CD4-positive, alpha-beta memory T cell (primary cell): ENCODE data around the gene HOXB6. TPM values are rescaled to one million over a fixed set of nuclear protein-coding genes. Genes with fewer than 3 reads are reported as not detected.

Experiments used
- CTCF ChIA-PET: fragments of 350-600 bp; sonication (Branson Sonifier 250); formaldehyde crosslinking; loops from one replicate; lab custom pipeline; 2021; ENCODE audit warnings: inconsistent platforms; ENCODE audit not compliant: partially characterized antibody; lab: Charles Lee
- POLR2A ChIA-PET: fragments of 350-600 bp; sonication (Branson Sonifier 250); formaldehyde crosslinking; loops from one replicate; lab custom pipeline; 2021; ENCODE audit not compliant: partially characterized antibody; lab: Charles Lee
- DNase-seq, 5 donors: peaks; one replicate each; pipeline versions ENCODE4 v3.0.0 to v3.0.0-alpha.2; 2020 to 2022; ENCODE audit warnings: mixed read lengths in 1 of 5
- H3K27ac ChIP-seq: one replicate; pipeline ENCODE4 v1.7.0; 2013; ENCODE audit warnings: low read depth, low read length
- H3K27me3 ChIP-seq: 2 replicates; pipeline ENCODE4 v1.7.0; 2013; ENCODE audit warnings: mild to moderate bottlenecking, low read length, moderate library complexity; ENCODE audit not compliant: insufficient read depth
- H3K36me3 ChIP-seq: 2 replicates; pipeline ENCODE4 v1.7.0; 2013; ENCODE audit warnings: mild to moderate bottlenecking, low read length, moderate library complexity; ENCODE audit not compliant: insufficient read depth
- H3K4me1 ChIP-seq: 2 replicates; pipeline ENCODE4 v1.7.0; 2013; ENCODE audit warnings: mild to moderate bottlenecking, low read length, moderate library complexity; ENCODE audit not compliant: insufficient read depth
- H3K4me3 ChIP-seq, 2 donors: one replicate each; pipeline ENCODE4 v1.7.0; 2013; ENCODE audit warnings: low read length in 2 of 2, mild to moderate bottlenecking in 1 of 2
- H3K9me3 ChIP-seq, 2 donors: one replicate each; pipeline ENCODE4 v1.7.0; 2013; ENCODE audit warnings: low read length in 2 of 2, control low read depth in 1 of 2; ENCODE audit not compliant: control insufficient read depth in 1 of 2
- H3K27ac Mint-ChIP-seq, 7 donors: one replicate each; pipeline ENCODE4 v1.8.0; 2020 to 2021; ENCODE audit warnings: mixed read lengths in 7 of 7, mild to moderate bottlenecking in 6 of 7, inconsistent platforms in 3 of 7, moderate library complexity in 3 of 7
- H3K27me3 Mint-ChIP-seq, 2 donors: one replicate each; pipeline ENCODE4 v1.8.0; 2020 to 2021; ENCODE audit warnings: mixed read lengths in 2 of 2
- H3K36me3 Mint-ChIP-seq, 2 donors: one replicate each; pipeline ENCODE4 v1.8.0; 2020 to 2021; ENCODE audit warnings: mixed read lengths in 2 of 2, inconsistent platforms in 1 of 2, mild to moderate bottlenecking in 1 of 2
- H3K4me1 Mint-ChIP-seq, 4 donors: one replicate each; pipeline ENCODE4 v1.8.0; 2020 to 2021; ENCODE audit warnings: mixed read lengths in 4 of 4, mild to moderate bottlenecking in 1 of 4
- H3K4me3 Mint-ChIP-seq, 8 donors: one replicate each; pipeline ENCODE4 v1.8.0; 2020 to 2021; ENCODE audit warnings: mixed read lengths in 8 of 8, mild to moderate bottlenecking in 7 of 8, moderate library complexity in 6 of 8, inconsistent platforms in 3 of 8
- H3K9me3 Mint-ChIP-seq, 8 donors: one replicate each; pipeline ENCODE4 v1.8.0; 2020 to 2021; ENCODE audit warnings: mixed read lengths in 8 of 8, mild to moderate bottlenecking in 5 of 8, inconsistent platforms in 3 of 8, moderate library complexity in 1 of 8
- intact Hi-C: fragments of 100-400 bp; cut with micrococcal nuclease; formaldehyde crosslinking; loops from one replicate; pipeline ENCODE4 v1.15.1; 2023
- polyA plus RNA-seq, 2 donors: library from polyadenylated mRNA; unstranded; fragments of 300-500 nt; fragmentation: Illumina TruSeq; gene quantifications; one replicate each; pipeline ENCODE4 v1.2.3, GENCODE V29; 2021
- total RNA-seq, 2 experiments: library from RNA; stranded (reverse); gene quantifications; one replicate each; pipeline ENCODE4 v1.2.3, GENCODE V29; 2021

The HOXB6 gene
- total and polyA plus RNA-seq, 4 experiments from 2014 or later: 0.38 TPM; not detected in 3

- Histone ChIP-seq H3K27me3 (peaks cover 86% of the 10 kb centered on the region), H3K36me3 (no peaks in the 10 kb centered on the region), H3K4me1 (peaks cover 54% of the 10 kb centered on the region), H3K4me3 (no peak overlapping the region), H3K9me3 (no peaks in the 10 kb centered on the region), H3K27ac (no peak overlapping the region)
- CTCF ChIA-PET: interaction anchor here (1.1 to 3.9 kb wide), 6 partner anchors 7 to 588 kb away, joined by 3 to 16 read pairs (median 4); partner anchors contain the start of gene HOXB5
- DNase-seq: no peak
- Mint-ChIP-seq H3K27ac (peak overlapping the region in 3 of 7 donors; percentile 31 to 57 (median 43)), H3K4me3 (peak overlapping the region in 2 of 8 donors; percentile 43 to 49), H3K4me1 (peaks cover 31 to 72% (median 44%) of the 10 kb centered on the region in 4 donors), H3K36me3 (no peaks in the 10 kb centered on the region), H3K27me3 (peaks cover 61 to 78% of the 10 kb centered on the region in 2 donors), H3K9me3 (peaks cover 0 to 6% (median 0%) of the 10 kb centered on the region in 8 donors)
- intact Hi-C loops: no loop called here
- POLR2A ChIA-PET: no interaction called here
These were observed 11.4 kb upstream of the HOXB6 start for GRCh38 chr17:48615963-48616716.

- no peak within 1 kb of the TSS for H3K27ac ChIP-seq
- Mint-ChIP-seq H3K4me1 (peaks cover 34 to 78% (median 49%) of the 10 kb centered on the region in 4 donors), H3K27ac (peak within 1 kb of the TSS in 4 of 7 donors; percentile 43 to 82 (median 52)), H3K27me3 (peaks cover 55 to 74% of the 10 kb centered on the region in 2 donors), H3K9me3 (peaks cover 0 to 6% (median 0%) of the 10 kb centered on the region in 8 donors), H3K4me3 (peak within 1 kb of the TSS in 7 of 8 donors; percentile 46 to 80 (median 63)), H3K36me3 (peaks cover 0 to 6% of the 10 kb centered on the region in 2 donors)
- no peak for DNase-seq
- no peaks in the 10 kb centered on the region for H3K36me3 ChIP-seq
- ChIA-PET CTCF (interaction anchor here (0.9 to 3.9 kb wide), 8 partner anchors 8 to 587 kb away, joined by 3 to 16 read pairs (median 4); partner anchors contain the start of genes HOXB5 and HOXB9), POLR2A (interaction anchor here (1.3 kb wide), 2 partner anchors 8 to 10 kb away, joined by 5 to 6 read pairs; no protein-coding TSS in a partner anchor)
- peak within 1 kb of the TSS in 1 of 2 donors; percentile 20 for H3K4me3 ChIP-seq
- intact Hi-C loops: no loop called here
- peaks cover 61% of the 10 kb centered on the region for H3K4me1 ChIP-seq
- H3K9me3 ChIP-seq: no peaks in the 10 kb centered on the region
- peaks cover 80% of the 10 kb centered on the region for H3K27me3 ChIP-seq
These were observed 10.5 kb upstream of the HOXB6 start, which contains the start of gene HOXB8 for GRCh38 chr17:48615047-48615962. TSS of gene HOXB8 (minus strand) at chr17:48615292. CDS start at chr17:48614704, 588 bp downstream.

GRCh38 chr17:48613862-48614694 is 9.3 kb upstream of the HOXB6 start:
- Histone ChIP-seq H3K4me1 (peaks cover 67% of the 10 kb centered on the region), H3K4me3 (peak overlapping the region in 1 of 2 donors; percentile 20), H3K27ac (no peak overlapping the region), H3K9me3 (no peaks in the 10 kb centered on the region), H3K27me3 (peaks cover 77% of the 10 kb centered on the region), H3K36me3 (no peaks in the 10 kb centered on the region)
- DNase-seq: peak in 2 of 5 donors; percentile 40 to 42
- Mint-ChIP-seq H3K27ac (peak overlapping the region in 3 of 7 donors; percentile 41 to 82 (median 43)), H3K4me1 (peaks cover 33 to 77% (median 48%) of the 10 kb centered on the region in 4 donors), H3K36me3 (peaks cover 0 to 6% of the 10 kb centered on the region in 2 donors), H3K4me3 (peak overlapping the region; percentile 41 to 92 (median 76)), H3K9me3 (peaks cover 0 to 6% (median 0%) of the 10 kb centered on the region in 8 donors), H3K27me3 (peaks cover 50 to 71% of the 10 kb centered on the region in 2 donors)
- POLR2A ChIA-PET: interaction anchor here (0.7 to 1.3 kb wide), 7 partner anchors 9 to 593 kb away, joined by 3 to 6 read pairs (median 4); partner anchors contain the start of gene HOXB9
- CTCF ChIA-PET: interaction anchor here (0.5 to 3.9 kb wide), 7 partner anchors 9 to 586 kb away, joined by 3 to 16 read pairs (median 5); partner anchors contain the start of genes HOXB5 and HOXB9
- intact Hi-C loops: no loop called here

- H3K9me3 ChIP-seq: no peaks in the 10 kb centered on the region
- Mint-ChIP-seq H3K36me3 (peaks cover 0 to 6% of the 10 kb centered on the region in 2 donors), H3K27me3 (peaks cover 42 to 69% of the 10 kb centered on the region in 2 donors), H3K27ac (peak overlapping the region in 3 of 7 donors; percentile 6 to 85 (median 43)), H3K4me1 (peaks cover 27 to 67% (median 40%) of the 10 kb centered on the region in 4 donors), H3K9me3 (peaks cover 0 to 6% (median 0%) of the 10 kb centered on the region in 8 donors), H3K4me3 (peak overlapping the region; percentile 79 to 93 (median 84))
- peak in 4 of 5 donors; percentile 56 to 64 (median 57) for DNase-seq
- H3K27me3 ChIP-seq: peaks cover 71% of the 10 kb centered on the region
- POLR2A ChIA-PET: interaction anchor here (0.7 to 1.2 kb wide), 5 partner anchors 11 to 592 kb away, joined by 3 to 5 read pairs (median 3); no protein-coding TSS in a partner anchor
- peaks cover 58% of the 10 kb centered on the region for H3K4me1 ChIP-seq
- intact Hi-C loops: no loop called here
- no peaks in the 10 kb centered on the region for H3K36me3 ChIP-seq
- peak overlapping the region; percentile 23 to 33 for H3K4me3 ChIP-seq
- CTCF ChIA-PET: interaction anchor here (0.6 to 3.9 kb wide), 13 partner anchors 10 to 588 kb away, joined by 3 to 16 read pairs (median 4); no protein-coding TSS in a partner anchor
- no peak overlapping the region for H3K27ac ChIP-seq
These were observed 8.3 kb upstream of the HOXB6 start for GRCh38 chr17:48612854-48613691.

GRCh38 chr17:48612456-48612853 is 7.7 kb upstream of the HOXB6 start:
- peaks cover 42 to 70% of the 10 kb centered on the region in 2 donors for H3K27me3 Mint-ChIP-seq
- ChIA-PET POLR2A (interaction anchor here (0.7 to 1.2 kb wide), 4 partner anchors 11 to 273 kb away, joined by 3 to 5 read pairs (median 4); no protein-coding TSS in a partner anchor), CTCF (interaction anchor here (0.6 to 3.9 kb wide), 13 partner anchors 10 to 587 kb away, joined by 3 to 16 read pairs (median 4); no protein-coding TSS in a partner anchor)
- DNase-seq: peak in 1 of 5 donors; percentile 17
- Histone ChIP-seq H3K36me3 (no peaks in the 10 kb centered on the region), H3K4me3 (peak overlapping the region; percentile 23 to 33), H3K27ac (no peak overlapping the region), H3K4me1 (peaks cover 52% of the 10 kb centered on the region), H3K27me3 (peaks cover 65% of the 10 kb centered on the region), H3K9me3 (no peaks in the 10 kb centered on the region)
- intact Hi-C loops: no loop called here
- H3K4me3 Mint-ChIP-seq: peak overlapping the region; percentile 76 to 93 (median 82)
- H3K9me3 Mint-ChIP-seq: peaks cover 0 to 6% (median 0%) of the 10 kb centered on the region in 8 donors
- H3K36me3 Mint-ChIP-seq: peaks cover 0 to 6% of the 10 kb centered on the region in 2 donors
- peaks cover 27 to 64% (median 39%) of the 10 kb centered on the region in 4 donors for H3K4me1 Mint-ChIP-seq
- H3K27ac Mint-ChIP-seq: peak overlapping the region in 5 of 7 donors; percentile 1 to 85 (median 37)
